Erythroblast (primary cell): ENCODE data around the gene SLC4A8.

ENCODE experiments used
- GATA1 ChIP-seq: IDR thresholded peaks from 2 replicates; pipeline ENCODE4 v1.6.1; 2011; ENCODE audit warnings: low read depth, mild to moderate bottlenecking, control low read depth, low read length, moderate library complexity
- POLR2A ChIP-seq: IDR thresholded peaks from 2 replicates; pipeline ENCODE4 v1.6.1; 2011; ENCODE audit warnings: mild to moderate bottlenecking, low read length

DNA sequence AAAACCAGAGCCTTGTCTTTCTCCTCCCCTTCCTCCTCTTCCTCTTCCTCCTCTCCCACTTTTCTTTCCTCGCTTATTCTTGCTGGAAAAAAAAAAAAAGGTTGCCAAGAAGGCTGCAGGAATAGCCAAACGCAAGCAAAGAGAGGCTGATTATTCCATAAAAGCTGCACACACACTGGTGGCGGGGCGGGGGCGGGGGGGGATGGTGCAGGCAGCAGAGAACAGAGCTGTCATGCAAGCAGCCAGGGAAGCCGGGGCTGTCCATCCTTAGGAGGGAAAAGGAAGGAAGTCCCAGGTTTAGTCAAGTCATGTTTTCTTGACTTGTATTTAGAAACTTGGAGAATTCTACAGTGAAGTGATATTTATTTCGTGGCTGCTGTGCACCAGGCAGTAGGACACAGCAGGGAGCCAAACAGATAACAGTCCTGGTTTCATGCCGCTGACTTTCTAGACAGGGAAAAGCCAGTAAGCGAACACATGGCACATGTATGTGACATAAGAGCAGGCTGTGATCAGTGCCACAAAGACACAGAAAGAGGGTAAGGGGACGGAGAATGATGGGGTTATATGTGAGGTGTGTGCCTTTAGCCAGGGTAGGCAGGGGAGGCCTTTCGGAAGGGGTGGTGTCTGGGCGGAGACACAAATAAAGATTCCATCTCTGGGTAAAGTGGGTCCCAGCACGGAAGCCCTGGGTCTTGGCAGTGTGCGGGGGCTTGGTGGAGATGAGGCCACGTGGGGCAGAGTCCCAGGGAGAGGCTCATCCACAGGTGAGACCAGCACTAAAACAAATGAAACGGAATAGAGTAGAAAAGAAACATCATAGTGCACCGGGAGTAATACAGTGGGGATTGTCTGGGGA lies 109.8 kb downstream of the SLC4A8 start:
- TF ChIP-seq POLR2A (no peak), GATA1 (no peak)
